Measurements from ENCODE around the gene P2RX6.

Gene P2RX6

DNA sequence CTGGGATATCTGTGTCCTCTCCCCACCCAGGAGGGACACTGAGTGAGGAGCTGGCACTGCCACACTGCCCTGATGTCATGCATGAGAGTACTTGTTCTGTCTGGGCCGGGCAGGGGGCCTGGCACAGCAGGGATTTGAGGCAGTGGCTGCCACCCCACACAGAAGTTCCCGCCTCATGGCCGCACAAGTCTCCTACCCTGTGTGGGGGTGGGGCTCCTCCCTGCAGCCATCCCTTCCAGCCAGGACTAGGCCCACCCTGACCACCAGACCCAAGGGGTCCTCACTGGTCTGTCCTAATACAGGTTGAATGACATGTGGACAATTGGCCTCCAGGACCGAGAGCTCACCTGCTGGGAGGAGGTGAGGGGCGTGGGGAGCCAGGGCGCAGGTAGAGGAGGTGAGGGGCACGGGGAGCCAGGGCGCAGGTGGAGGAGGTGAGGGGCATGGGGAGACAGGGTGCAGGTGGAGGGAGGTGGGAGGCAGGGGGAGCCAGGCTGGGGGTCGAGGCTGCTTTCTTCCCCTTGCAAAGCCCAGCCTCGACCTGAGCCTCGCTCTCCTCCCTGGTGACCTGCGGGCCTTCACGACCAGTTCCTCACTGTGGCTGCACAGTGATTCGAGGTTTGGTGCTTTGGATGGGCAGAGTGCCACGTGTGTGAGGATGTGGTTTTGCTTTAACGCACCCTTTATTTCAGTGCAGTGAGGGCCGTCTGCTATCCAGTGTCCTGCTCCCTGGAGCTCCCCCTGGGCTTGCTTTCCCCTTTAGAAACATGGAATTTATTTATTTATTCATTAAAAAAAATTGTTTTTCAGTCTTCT, 25.4 kb upstream of the P2RX6 start:
- TF ChIP-seq OSR1 (CRISPR knock-in tag; IDR thresholded peaks at IDR 0.05) (no peak), ESRRG (CRISPR knock-in tag; IDR thresholded peaks at IDR 0.05) (no peak), ZC3H10 (CRISPR knock-in tag; IDR thresholded peaks at IDR 0.05) (no peak), PPARA (CRISPR knock-in tag; IDR thresholded peaks at IDR 0.05; ENCODE audit: borderline replicate concordance) (no peak), ZNF70 (CRISPR knock-in tag; IDR thresholded peaks at IDR 0.05) (no peak), ARNTL (CRISPR knock-in tag; IDR thresholded peaks at IDR 0.05; ENCODE audit: borderline replicate concordance, low read depth) (no peak), TOX (CRISPR knock-in tag; IDR thresholded peaks at IDR 0.05; ENCODE audit: borderline replicate concordance) (no peak), BACH2 (CRISPR knock-in tag; IDR thresholded peaks at IDR 0.05; ENCODE audit: borderline replicate concordance) (no peak), ZFP30 (CRISPR knock-in tag; IDR thresholded peaks at IDR 0.05) (no peak), GLIS3 (CRISPR knock-in tag; IDR thresholded peaks at IDR 0.05) (no peak), CSDC2 (CRISPR knock-in tag; IDR thresholded peaks at IDR 0.05) (no peak)
- TF ChIP-seq, protein P1, sequence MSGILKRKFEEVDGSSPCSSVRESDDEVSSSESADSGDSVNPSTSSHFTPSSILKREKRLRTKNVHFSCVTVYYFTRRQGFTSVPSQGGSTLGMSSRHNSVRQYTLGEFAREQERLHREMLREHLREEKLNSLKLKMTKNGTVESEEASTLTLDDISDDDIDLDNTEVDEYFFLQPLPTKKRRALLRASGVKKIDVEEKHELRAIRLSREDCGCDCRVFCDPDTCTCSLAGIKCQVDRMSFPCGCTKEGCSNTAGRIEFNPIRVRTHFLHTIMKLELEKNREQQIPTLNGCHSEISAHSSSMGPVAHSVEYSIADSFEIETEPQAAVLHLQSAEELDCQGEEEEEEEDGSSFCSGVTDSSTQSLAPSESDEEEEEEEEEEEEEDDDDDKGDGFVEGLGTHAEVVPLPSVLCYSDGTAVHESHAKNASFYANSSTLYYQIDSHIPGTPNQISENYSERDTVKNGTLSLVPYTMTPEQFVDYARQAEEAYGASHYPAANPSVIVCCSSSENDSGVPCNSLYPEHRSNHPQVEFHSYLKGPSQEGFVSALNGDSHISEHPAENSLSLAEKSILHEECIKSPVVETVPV (CRISPR knock-in tag; IDR thresholded peaks at IDR 0.05): no peak
- TF ChIP-seq, protein P2, sequence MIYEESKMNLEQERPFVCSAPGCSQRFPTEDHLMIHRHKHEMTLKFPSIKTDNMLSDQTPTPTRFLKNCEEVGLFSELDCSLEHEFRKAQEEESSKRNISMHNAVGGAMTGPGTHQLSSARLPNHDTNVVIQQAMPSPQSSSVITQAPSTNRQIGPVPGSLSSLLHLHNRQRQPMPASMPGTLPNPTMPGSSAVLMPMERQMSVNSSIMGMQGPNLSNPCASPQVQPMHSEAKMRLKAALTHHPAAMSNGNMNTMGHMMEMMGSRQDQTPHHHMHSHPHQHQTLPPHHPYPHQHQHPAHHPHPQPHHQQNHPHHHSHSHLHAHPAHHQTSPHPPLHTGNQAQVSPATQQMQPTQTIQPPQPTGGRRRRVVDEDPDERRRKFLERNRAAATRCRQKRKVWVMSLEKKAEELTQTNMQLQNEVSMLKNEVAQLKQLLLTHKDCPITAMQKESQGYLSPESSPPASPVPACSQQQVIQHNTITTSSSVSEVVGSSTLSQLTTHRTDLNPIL (CRISPR knock-in tag; IDR thresholded peaks at IDR 0.05; ENCODE audit: low read depth): no peak
- TF ChIP-seq, protein P3, sequence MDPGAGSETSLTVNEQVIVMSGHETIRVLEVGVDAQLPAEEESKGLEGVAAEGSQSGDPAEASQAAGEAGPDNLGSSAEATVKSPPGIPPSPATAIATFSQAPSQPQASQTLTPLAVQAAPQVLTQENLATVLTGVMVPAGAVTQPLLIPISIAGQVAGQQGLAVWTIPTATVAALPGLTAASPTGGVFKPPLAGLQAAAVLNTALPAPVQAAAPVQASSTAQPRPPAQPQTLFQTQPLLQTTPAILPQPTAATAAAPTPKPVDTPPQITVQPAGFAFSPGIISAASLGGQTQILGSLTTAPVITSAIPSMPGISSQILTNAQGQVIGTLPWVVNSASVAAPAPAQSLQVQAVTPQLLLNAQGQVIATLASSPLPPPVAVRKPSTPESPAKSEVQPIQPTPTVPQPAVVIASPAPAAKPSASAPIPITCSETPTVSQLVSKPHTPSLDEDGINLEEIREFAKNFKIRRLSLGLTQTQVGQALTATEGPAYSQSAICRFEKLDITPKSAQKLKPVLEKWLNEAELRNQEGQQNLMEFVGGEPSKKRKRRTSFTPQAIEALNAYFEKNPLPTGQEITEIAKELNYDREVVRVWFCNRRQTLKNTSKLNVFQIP (CRISPR knock-in tag; IDR thresholded peaks at IDR 0.05; ENCODE audit: borderline replicate concordance, low read depth): no peak
- ATAC-seq: no peak

DNA sequence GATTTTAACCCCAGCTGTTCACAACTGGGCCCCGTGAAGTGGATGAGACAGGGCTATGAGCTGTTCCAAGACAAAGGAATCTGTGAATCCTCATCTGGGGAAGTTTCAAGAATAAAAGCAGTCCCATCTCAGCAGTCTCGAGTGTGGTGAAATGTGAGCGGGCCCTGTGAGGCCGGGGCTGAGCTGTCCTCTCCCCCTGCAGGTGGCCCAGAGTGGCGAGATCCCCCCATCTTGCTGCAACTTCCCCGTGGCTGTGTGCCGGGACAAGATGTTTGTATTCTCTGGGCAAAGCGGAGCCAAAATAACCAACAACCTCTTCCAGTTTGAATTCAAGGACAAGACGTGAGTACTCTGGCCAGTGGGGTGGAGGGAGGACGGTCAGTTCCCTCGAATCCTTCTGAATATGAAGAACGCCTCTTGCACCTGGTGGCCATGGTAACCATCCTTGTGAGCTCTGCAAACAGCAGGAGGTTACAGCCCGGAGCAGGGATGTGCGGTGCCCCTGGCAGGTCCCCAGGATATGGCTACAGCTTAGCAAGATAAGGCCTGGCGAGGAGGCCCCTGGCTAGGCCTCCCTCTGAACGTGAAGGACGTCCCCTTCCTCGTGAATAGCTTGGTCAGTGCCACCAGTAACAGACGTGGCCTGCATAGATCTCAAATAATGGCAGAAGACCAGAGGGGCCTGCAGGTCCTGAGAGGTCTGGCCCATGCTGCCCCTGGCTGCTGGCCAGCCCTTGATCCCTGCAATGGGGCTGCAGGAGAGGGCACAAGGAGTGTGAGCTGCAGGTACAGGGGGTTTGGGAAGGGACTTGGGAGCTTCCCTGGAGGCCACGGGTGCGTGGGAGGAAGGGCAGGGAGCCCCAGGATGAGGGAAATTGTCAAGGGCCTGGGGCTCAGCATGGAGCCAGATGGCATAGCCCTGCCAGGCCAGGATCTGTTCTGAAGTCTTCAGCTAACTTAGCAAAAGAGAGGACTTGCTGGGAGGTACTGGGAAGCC, 24.5 kb upstream of the P2RX6 start:
- ATAC-seq: no peak
- TF ChIP-seq ESRRG (CRISPR knock-in tag; IDR thresholded peaks at IDR 0.05) (no peak), ZNF8 (CRISPR knock-in tag; IDR thresholded peaks at IDR 0.05) (no peak), BACH2 (CRISPR knock-in tag; IDR thresholded peaks at IDR 0.05; ENCODE audit: borderline replicate concordance) (no peak), GLIS3 (CRISPR knock-in tag; IDR thresholded peaks at IDR 0.05) (no peak), CSDC2 (CRISPR knock-in tag; IDR thresholded peaks at IDR 0.05) (no peak), ZFP30 (CRISPR knock-in tag; IDR thresholded peaks at IDR 0.05) (no peak), TCF4 (CRISPR knock-in tag; IDR thresholded peaks at IDR 0.05; ENCODE audit: borderline replicate concordance) (no peak), ZNF565 (CRISPR knock-in tag; conservative IDR thresholded peaks at IDR 0.05; ENCODE audit: low read depth) (no peak), TOX (CRISPR knock-in tag; IDR thresholded peaks at IDR 0.05; ENCODE audit: borderline replicate concordance) (no peak), ZNF70 (CRISPR knock-in tag; IDR thresholded peaks at IDR 0.05) (no peak), ARNTL (CRISPR knock-in tag; IDR thresholded peaks at IDR 0.05; ENCODE audit: borderline replicate concordance, low read depth) (no peak), OSR1 (CRISPR knock-in tag; IDR thresholded peaks at IDR 0.05) (no peak), SNAI2 (CRISPR knock-in tag; IDR thresholded peaks at IDR 0.05) (no peak)
- TF ChIP-seq, protein P4, sequence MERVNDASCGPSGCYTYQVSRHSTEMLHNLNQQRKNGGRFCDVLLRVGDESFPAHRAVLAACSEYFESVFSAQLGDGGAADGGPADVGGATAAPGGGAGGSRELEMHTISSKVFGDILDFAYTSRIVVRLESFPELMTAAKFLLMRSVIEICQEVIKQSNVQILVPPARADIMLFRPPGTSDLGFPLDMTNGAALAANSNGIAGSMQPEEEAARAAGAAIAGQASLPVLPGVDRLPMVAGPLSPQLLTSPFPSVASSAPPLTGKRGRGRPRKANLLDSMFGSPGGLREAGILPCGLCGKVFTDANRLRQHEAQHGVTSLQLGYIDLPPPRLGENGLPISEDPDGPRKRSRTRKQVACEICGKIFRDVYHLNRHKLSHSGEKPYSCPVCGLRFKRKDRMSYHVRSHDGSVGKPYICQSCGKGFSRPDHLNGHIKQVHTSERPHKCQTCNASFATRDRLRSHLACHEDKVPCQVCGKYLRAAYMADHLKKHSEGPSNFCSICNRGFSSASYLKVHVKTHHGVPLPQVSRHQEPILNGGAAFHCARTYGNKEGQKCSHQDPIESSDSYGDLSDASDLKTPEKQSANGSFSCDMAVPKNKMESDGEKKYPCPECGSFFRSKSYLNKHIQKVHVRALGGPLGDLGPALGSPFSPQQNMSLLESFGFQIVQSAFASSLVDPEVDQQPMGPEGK (CRISPR knock-in tag; IDR thresholded peaks at IDR 0.05; ENCODE audit: borderline replicate concordance): no peak
- TF ChIP-seq, protein P5, sequence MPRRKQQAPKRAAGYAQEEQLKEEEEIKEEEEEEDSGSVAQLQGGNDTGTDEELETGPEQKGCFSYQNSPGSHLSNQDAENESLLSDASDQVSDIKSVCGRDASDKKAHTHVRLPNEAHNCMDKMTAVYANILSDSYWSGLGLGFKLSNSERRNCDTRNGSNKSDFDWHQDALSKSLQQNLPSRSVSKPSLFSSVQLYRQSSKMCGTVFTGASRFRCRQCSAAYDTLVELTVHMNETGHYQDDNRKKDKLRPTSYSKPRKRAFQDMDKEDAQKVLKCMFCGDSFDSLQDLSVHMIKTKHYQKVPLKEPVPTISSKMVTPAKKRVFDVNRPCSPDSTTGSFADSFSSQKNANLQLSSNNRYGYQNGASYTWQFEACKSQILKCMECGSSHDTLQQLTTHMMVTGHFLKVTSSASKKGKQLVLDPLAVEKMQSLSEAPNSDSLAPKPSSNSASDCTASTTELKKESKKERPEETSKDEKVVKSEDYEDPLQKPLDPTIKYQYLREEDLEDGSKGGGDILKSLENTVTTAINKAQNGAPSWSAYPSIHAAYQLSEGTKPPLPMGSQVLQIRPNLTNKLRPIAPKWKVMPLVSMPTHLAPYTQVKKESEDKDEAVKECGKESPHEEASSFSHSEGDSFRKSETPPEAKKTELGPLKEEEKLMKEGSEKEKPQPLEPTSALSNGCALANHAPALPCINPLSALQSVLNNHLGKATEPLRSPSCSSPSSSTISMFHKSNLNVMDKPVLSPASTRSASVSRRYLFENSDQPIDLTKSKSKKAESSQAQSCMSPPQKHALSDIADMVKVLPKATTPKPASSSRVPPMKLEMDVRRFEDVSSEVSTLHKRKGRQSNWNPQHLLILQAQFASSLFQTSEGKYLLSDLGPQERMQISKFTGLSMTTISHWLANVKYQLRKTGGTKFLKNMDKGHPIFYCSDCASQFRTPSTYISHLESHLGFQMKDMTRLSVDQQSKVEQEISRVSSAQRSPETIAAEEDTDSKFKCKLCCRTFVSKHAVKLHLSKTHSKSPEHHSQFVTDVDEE (CRISPR knock-in tag; IDR thresholded peaks at IDR 0.05): no peak
- TF ChIP-seq, protein P2 (CRISPR knock-in tag; IDR thresholded peaks at IDR 0.05; ENCODE audit: low read depth): no peak
- TF ChIP-seq, protein P1 (CRISPR knock-in tag; IDR thresholded peaks at IDR 0.05): no peak
- TF ChIP-seq, protein P3 (CRISPR knock-in tag; IDR thresholded peaks at IDR 0.05; ENCODE audit: borderline replicate concordance, low read depth): no peak

Data from SK-N-SH treated with all-trans-retinoic acid at 6 μM for 48 hours (cell line).